ENCODE measurements around the gene KLHDC9.

DNA sequence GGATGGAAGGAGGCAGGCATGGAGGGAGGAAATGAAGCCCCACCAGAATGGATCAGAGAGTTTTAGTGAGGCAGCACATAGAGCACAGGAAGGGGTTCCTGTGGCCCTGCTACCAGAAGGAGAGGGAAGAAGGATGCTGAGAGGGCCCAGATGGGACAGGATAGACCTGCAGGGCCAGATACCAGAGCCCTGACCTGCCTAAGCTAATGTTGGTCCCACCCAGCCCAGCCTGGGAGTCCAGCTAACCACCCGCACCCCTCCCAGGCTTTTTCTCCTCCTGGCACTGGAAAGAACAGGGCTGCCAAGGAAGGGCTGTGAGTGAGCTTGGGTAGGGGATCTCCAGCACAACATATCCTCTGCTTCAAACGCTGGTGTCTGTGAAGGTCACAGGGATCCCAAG is 15.7 kb upstream of the KLHDC9 start:
- no peak for TF ChIP-seq POLR2A (IDR thresholded peaks at IDR 0.05)
- TF ChIP-seq, protein P1, sequence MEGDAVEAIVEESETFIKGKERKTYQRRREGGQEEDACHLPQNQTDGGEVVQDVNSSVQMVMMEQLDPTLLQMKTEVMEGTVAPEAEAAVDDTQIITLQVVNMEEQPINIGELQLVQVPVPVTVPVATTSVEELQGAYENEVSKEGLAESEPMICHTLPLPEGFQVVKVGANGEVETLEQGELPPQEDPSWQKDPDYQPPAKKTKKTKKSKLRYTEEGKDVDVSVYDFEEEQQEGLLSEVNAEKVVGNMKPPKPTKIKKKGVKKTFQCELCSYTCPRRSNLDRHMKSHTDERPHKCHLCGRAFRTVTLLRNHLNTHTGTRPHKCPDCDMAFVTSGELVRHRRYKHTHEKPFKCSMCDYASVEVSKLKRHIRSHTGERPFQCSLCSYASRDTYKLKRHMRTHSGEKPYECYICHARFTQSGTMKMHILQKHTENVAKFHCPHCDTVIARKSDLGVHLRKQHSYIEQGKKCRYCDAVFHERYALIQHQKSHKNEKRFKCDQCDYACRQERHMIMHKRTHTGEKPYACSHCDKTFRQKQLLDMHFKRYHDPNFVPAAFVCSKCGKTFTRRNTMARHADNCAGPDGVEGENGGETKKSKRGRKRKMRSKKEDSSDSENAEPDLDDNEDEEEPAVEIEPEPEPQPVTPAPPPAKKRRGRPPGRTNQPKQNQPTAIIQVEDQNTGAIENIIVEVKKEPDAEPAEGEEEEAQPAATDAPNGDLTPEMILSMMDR (IDR thresholded peaks at IDR 0.05) = no peak

All from right lobe of liver (tissue), 4 donors.